ENCODE results near the gene KCNJ10.
A peak's percentile ranks its signal among the peaks of the same experiment; 100 is the strongest.

The KCNJ10 gene

GRCh38 chr1:160021376-160022074 lies 48.4 kb downstream of the KCNJ10 start:
- DNase-seq, result no peak

GRCh38 chr1:160020196-160020595 lies 49.8 kb downstream of the KCNJ10 start:
- no peak for DNase-seq

DNA sequence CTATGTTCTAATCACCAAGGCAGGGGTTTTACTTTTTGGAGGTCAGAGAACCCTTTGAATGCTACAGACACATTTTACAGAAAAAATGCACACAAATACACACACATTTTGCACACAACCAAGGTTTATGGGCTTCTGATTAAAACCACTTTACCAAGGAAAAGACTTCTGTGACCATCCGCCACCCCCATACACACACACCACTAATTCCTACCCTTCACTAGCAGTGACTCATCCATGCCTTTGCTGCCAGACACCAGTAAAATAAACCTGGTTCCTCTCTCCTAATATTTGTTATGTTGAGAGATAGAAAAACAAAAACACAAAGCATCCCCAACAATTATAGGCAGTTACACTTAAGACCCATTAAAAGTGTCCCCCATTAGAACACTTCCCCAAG lies 51.1 kb downstream of the KCNJ10 start:
- DNase-seq, result no peak

DNA sequence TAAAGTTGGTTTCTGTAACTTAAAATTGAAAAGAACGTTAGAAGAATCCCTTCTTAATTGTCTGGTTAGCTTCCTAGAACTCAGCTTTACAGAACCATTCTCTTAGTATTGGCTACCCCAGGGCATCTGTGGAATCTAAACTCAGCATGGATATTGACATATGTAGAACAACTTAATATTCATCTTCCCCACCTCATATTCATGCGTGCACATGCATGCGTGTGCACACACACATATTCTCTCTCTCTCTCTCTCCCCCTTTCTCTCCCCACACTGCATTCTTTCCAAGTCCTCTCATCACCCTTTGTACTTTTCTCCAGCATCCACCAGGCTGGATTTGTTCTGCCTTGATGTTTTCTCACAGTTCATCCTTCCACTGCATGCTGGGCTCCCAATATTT lies 51.6 kb downstream of the KCNJ10 start:
- no peak for DNase-seq

- no peak for DNase-seq
Observed at GRCh38 chr1:160017592-160017991, 52.4 kb downstream of the KCNJ10 start.

DNA sequence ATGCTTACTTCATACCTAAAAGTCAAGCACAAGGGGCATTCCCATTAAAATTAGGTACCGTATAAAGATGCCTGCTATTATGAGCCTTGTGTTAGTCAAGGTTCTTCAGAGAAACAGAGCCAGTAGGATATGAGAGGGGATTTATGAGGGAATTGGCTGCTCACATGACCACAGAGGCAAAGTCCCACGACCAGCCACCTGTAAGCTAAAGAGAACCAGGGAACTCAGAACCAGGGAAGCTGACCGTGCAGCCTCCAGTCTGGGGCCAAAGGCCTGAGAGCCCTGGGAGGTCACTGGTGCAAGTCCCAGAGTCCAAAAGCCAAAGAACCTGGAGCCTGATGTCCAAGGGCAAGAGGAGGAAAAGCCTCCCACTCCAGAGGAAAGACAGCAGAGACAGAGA lies 58.2 kb downstream of the KCNJ10 start:
- DNase-seq, result no peak

DNA sequence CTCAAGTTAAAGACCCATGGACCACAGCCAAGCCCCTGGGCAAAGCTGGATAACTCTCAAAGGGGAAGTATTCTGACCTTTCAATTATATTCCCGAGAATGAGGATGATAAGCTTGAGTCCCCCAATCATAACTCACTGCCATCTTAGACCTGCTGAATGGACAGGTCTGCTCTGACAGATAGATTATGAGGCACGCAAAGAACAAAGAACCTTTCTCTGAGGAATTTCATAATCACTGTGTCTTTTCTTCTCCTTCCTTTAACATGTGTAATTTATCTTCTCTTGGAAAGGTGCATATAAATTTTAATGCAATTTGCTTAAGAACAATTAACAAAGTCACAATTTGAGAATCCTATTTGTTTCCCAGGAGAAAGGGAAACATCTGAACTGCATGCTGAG lies 60.2 kb downstream of the KCNJ10 start:
- no peak for DNase-seq

DNA sequence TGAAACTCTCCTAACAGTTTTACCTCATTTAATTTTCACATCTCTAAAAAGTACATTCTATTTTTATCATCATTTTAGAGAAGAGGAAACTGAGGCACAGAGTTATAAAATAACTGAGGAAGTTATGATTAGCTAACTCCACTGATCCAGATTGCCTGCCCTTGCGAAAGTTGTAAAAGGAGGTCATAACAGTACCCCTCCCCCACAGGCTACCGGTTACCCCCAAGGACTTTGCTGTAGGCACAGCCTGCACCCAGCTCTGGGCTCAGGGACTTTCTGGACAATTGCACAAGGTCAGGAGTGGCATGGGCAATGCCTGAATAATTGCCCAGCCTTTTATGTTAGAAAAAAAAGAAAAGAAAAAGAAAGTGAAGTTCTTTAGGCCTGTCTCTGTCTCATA lies 60.9 kb downstream of the KCNJ10 start:
- DNase-seq, result no peak

GRCh38 chr1:160007577-160008200 lies 62.3 kb downstream of the KCNJ10 start:
- no peak for DNase-seq

DNA sequence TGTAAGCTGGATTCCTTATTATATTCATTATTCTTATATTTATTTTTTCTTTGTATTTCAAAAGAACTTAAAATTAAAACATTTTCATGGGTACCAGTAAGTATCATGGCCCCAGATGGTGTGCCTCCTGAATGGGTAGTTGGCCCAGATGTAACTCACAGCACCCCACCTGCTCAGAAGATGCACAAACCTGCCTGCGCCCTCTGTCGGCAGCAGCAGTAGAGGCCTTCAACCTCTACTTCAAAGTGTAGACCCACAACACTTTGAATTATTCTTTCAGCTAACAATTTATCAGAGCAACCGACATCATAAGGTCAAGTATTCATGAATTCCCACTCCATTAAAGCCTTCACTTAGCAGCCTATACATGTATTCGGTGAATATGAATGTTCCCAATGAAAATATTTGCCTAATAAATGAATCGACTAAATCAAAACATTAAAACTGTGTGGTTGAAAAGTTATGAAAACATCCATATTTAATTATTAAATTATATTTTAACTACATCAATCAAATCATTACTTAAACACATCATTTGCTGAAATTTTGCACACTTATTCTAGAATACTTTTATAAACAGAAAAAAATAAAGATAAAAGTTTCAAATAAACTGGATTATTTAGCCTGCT lies 63.5 kb downstream of the KCNJ10 start:
- DNase-seq, result peak; percentile 80 to 81

DNA sequence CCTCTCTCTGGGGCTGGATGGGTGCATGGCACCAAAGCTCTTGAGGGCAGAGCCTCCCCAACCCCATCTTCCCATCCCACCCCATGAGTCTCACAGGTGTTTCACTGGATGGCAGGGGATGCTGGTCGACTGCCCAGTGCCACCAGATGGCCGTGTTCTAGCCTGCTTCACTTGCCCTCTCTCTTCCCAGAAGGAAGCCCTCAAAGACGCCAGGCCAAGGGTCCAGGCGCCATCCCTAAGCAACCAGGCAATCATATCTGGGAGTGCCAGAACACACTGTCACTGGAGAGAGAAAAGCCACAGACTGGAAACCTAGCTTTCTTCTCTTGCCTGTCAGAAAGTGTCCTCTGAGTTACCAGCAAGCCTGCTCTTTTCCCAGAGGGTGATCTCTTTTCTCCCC lies 64.9 kb downstream of the KCNJ10 start:
- no peak for DNase-seq

- DNase-seq, result no peak
Observed at GRCh38 chr1:160004425-160004824, 65.5 kb downstream of the KCNJ10 start.

DNA sequence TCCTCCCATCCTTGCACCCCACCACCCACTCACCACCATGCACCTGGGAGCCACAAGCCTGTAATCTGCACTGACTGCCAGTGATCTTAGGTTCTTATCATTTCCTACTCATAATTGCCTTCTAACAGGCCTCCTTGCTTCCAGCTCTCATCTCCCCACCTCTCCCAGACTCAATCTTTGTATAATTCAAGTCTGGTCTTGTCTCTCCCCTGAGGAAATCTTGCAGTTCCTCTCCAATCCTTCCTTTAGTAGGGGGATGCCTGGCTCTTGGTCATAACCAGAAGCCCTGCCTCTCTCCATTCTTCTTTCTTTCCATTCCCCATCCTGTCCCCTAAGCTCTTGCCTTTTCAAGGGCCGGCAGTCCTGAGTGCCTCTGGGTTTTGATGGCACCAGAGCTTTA lies 66.0 kb downstream of the KCNJ10 start:
- no peak for DNase-seq

DNA sequence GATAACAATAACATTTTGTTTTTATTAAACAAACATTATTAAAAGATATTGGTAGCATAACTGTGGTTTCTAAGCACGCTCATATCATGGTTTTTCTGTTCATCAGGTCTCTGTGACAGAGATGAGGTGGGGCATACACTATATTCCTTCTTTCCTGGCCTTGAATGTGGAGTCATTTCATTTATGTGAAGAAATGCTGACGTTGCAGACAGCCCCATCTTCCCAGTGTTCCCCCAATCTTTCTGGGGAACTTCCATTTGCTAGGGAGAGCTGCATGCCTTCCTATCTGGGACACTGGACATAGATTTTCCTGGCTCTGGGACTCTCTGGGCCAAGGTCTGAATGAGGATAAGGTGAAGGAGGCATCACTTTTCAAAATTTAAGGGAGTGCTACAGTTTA lies 68.5 kb downstream of the KCNJ10 start:
- no peak for DNase-seq

DNA sequence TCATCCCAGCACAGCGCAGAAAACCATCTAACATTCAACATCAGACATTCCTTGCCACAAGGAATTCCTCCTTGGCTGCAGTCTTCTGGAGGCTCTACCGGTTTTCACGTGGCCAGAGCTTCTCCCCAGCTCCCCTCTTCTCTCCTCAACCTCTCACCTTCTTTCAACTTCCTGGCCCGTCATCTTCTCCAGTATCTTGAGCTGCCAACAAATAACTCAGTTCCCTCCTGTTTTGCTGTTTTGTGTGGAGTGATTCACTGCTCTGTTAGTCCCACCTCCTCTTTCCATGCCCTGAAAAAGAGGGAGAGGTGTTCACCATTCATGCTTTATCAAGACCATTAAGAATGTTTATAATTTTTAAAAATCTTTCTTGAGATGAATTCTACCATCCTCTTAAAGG lies 70.8 kb downstream of the KCNJ10 start:
- DNase-seq, result no peak

- no peak for DNase-seq
Observed at GRCh38 chr1:159996653-159997052, 73.3 kb downstream of the KCNJ10 start.

- DNase-seq, result no peak
Observed at GRCh38 chr1:159994896-159995295, 75.1 kb downstream of the KCNJ10 start.

- no peak for DNase-seq
Observed at GRCh38 chr1:159993911-159994310, 76.0 kb downstream of the KCNJ10 start.

- DNase-seq, result no peak
Observed at GRCh38 chr1:159992161-159992560, 77.8 kb downstream of the KCNJ10 start.

GRCh38 chr1:159991513-159991912 lies 78.4 kb downstream of the KCNJ10 start:
- DNase-seq, result no peak

DNA sequence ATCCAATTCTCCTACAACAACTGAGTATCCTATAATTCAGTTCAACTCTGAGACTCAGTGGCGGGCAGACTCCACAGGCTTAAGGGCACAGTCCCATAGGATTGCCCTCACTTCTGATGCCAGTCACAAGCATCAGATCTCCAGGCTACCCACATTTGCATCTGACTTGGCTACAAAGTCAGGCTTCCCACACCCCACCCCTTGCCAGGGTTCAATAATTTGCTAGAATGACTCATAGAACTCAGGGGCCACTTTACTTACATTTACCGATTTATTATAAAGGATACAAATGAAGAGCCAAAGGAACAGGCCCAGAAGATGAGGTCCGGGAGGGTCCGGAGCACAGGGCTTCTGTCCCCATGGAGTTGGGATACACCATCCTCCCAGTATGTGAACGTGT lies 80.0 kb downstream of the KCNJ10 start:
- DNase-seq, result no peak

DNA sequence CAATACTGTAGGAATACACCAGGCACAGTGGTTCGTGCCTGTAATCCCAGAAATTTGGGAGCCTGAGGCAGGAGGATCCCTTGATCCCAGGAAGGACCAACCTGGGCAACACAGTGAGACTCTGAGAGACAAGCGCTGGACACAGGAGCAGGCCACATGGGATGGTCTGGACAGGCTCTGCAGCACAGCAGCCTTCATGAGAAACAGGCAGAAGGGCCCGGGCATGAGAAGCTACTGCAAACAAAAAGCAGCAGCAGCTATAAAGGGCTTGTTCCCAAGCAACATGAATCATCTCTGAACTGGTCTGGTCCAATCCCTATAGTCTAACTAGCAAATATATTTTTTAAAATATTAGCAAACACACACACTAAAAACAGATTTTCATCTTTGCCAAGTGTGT lies 80.4 kb downstream of the KCNJ10 start:
- DNase-seq, result no peak

DNA sequence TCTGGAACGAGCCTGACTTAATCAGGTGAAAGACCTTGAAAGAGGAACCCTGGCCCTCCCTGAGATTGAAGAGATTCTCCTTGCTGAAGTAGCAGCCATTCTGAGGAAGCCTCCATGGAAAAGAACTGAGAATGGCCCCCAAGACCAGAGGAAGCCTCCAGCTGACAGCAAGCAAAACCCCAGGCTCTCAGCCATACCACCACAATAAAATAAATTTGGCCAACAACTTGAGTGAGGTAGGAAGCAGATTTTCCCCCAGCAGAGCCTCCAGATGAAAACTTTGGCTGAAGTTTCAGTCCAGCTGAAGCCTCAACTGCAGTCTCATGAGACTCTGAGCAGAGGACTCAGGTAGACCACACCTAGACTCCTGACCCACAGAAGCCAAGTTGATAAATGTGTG lies 82.0 kb downstream of the KCNJ10 start:
- DNase-seq, result no peak

DNA sequence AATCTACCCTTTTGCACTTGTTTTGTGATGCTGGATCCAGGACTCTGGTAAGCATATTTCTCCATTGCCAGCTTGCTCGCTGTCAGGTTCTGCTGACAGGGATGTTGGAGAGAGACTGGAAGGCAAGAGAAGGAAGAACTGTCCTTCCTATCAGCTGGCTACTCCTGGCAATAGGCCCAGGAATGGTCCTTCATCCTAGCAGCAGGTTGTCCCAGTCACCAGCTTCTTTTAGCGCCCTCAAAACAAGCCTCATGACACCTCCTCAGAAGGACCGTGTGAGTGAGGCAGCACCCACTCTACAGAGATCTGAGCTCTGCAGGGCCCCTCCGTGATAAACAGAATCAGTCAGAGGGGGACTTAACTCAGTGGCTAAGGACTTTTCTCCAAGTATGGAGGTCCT lies 82.8 kb downstream of the KCNJ10 start:
- no peak for DNase-seq

DNA sequence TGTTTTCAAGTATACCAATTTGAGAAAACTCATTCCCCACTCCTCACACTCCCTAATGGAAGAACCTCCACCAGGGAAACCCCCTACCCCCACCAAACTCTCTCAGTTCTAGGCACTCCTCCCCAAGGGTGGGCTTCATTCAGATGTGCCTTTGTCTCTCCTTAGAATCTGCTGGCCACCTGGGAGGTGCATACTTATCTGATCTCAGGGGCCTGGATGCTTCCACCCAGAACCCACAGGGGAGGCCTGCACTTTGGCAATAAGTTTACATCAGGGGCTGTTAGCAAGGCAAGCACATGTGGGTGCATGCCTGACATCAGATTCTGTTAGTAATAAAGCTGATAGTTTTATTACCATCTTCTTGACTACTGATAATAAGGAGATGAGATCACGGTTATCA lies 83.4 kb downstream of the KCNJ10 start:
- no peak for DNase-seq

Data from activated T-cell treated with anti-CD3 and anti-CD28 coated beads, Interleukin-2, amount 50 U/mL, for 48 hours (primary cell).